OCI-LY3 (cell line): ENCODE measurements around the gene BASP1.

Experiments used
- EZH2phosphoT487 ChIP-seq: fragments of 200-600 bp; shearing (Covaris generic); IDR thresholded peaks from 2 replicates; pipeline ENCODE4 v1.6.1; 2018; ENCODE audit warnings: antibody characterized with exemption, mixed run types, low read depth
- TF ChIP-seq, protein P1 (sequence below): fragments of 200-600, 300-600 bp; sonication (generic); IDR thresholded peaks from 2 replicates; pipeline ENCODE4 v1.5.1; 2014; ENCODE audit warnings: antibody characterized with exemption, low read length, low read depth

DNA sequence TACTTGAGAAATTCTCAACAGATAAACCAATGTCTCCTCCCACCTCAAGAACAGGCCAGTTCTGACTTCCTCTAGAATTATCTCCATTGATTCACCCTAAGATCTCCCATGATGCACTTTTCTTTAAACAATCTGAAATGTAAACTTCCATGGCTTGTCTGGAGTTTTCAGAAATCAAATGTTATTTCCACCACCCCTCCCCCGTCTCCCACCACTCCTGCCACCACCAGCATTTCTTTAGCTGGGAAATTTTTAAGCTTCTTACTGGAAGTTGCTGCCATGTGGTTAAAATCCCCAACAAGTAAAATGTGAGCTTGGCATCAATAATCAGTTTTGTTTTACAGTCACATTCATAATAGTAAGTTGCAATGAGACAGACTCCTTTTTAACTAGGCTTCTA lies 32.8 kb upstream of the BASP1 start:
- TF ChIP-seq, protein P1, sequence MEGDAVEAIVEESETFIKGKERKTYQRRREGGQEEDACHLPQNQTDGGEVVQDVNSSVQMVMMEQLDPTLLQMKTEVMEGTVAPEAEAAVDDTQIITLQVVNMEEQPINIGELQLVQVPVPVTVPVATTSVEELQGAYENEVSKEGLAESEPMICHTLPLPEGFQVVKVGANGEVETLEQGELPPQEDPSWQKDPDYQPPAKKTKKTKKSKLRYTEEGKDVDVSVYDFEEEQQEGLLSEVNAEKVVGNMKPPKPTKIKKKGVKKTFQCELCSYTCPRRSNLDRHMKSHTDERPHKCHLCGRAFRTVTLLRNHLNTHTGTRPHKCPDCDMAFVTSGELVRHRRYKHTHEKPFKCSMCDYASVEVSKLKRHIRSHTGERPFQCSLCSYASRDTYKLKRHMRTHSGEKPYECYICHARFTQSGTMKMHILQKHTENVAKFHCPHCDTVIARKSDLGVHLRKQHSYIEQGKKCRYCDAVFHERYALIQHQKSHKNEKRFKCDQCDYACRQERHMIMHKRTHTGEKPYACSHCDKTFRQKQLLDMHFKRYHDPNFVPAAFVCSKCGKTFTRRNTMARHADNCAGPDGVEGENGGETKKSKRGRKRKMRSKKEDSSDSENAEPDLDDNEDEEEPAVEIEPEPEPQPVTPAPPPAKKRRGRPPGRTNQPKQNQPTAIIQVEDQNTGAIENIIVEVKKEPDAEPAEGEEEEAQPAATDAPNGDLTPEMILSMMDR: no peak
- TF ChIP-seq EZH2phosphoT487: no peak
